Loucy (cell line): Measurements from ENCODE around the gene NECTIN2.
"Not testable (repeated sequence)": the region's sequence is repeated elsewhere in the genome, so short reads cannot be mapped to it uniquely, and the experiment has no call there.

ENCODE experiments used
- EZH2phosphoT487 ChIP-seq: fragments of 200-600 bp; IDR thresholded peaks from 2 replicates; pipeline ENCODE4 v1.6.1; 2018; ENCODE audit warnings: antibody characterized with exemption, mild to moderate bottlenecking, moderate library complexity, borderline replicate concordance
- TF ChIP-seq, protein P1 (sequence below): fragments of 200-600 bp; sonication (generic); conservative IDR thresholded peaks from 2 replicates; pipeline ENCODE4 v1.5.1; 2014; ENCODE audit warnings: mild to moderate bottlenecking, antibody characterized with exemption, low read length

- TF ChIP-seq, protein P1, sequence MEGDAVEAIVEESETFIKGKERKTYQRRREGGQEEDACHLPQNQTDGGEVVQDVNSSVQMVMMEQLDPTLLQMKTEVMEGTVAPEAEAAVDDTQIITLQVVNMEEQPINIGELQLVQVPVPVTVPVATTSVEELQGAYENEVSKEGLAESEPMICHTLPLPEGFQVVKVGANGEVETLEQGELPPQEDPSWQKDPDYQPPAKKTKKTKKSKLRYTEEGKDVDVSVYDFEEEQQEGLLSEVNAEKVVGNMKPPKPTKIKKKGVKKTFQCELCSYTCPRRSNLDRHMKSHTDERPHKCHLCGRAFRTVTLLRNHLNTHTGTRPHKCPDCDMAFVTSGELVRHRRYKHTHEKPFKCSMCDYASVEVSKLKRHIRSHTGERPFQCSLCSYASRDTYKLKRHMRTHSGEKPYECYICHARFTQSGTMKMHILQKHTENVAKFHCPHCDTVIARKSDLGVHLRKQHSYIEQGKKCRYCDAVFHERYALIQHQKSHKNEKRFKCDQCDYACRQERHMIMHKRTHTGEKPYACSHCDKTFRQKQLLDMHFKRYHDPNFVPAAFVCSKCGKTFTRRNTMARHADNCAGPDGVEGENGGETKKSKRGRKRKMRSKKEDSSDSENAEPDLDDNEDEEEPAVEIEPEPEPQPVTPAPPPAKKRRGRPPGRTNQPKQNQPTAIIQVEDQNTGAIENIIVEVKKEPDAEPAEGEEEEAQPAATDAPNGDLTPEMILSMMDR = not testable (repeated sequence)
- not testable (repeated sequence) for TF ChIP-seq EZH2phosphoT487
These were observed 13.2 kb upstream of the NECTIN2 start for GRCh38 chr19:44832875-44833274.
